Small intestine (tissue), 7 donors: ENCODE results near the gene CFAP99. TPM values are rescaled to one million over a fixed set of nuclear protein-coding genes. Genes with fewer than 3 reads are reported as not detected.
"Not testable (repeated sequence)": the region's sequence is repeated elsewhere in the genome, so short reads cannot be mapped to it uniquely, and the experiment has no call there.

Experiments used
- DNase-seq, 2 donors: peaks; one replicate each; pipeline versions ENCODE4 v3.0.0 to v3.0.0-alpha.2; 2013
- FAIRE-seq: peaks from 2 replicates; lab custom pipeline; 2012; peaks lifted over from hg19 to GRCh38; lab: Jason Lieb, UNC
- H3K27ac ChIP-seq, 3 donors: one replicate each; pipeline ENCODE4 v1.5.1; 2013; ENCODE audit warnings: low read length in 2 of 3, mild to moderate bottlenecking in 2 of 3, control low read depth in 1 of 3, inconsistent platforms in 1 of 3, low read depth in 1 of 3, moderate library complexity in 1 of 3
- H3K27me3 ChIP-seq, 3 donors: one replicate each; pipeline ENCODE4 v1.6.1; 2013; ENCODE audit warnings: low read length in 3 of 3, inconsistent platforms in 1 of 3; ENCODE audit not compliant: control insufficient read depth in 3 of 3, insufficient read depth in 3 of 3
- H3K36me3 ChIP-seq, 3 donors: one replicate each; pipeline ENCODE4 v1.6.1; 2013; ENCODE audit warnings: low read length in 3 of 3, inconsistent platforms in 1 of 3, low read depth in 1 of 3, mild to moderate bottlenecking in 1 of 3, moderate library complexity in 1 of 3; ENCODE audit not compliant: control insufficient read depth in 3 of 3, insufficient read depth in 2 of 3
- H3K4me1 ChIP-seq, 3 donors: one replicate each; pipeline ENCODE4 v1.6.1; 2013; ENCODE audit warnings: low read length in 2 of 3, inconsistent platforms in 1 of 3, low read depth in 1 of 3, mild to moderate bottlenecking in 1 of 3, moderate library complexity in 1 of 3; ENCODE audit not compliant: control insufficient read depth in 3 of 3, insufficient read depth in 2 of 3
- H3K4me3 ChIP-seq, 3 donors: one replicate each; pipeline ENCODE4 v1.5.1; 2013; ENCODE audit warnings: low read length in 3 of 3, control low read depth in 1 of 3, inconsistent platforms in 1 of 3, low read depth in 1 of 3, mild to moderate bottlenecking in 1 of 3, moderate library complexity in 1 of 3
- H3K9me3 ChIP-seq, 2 donors: one replicate each; pipeline ENCODE4 v1.6.1; 2013; ENCODE audit warnings: low read depth in 1 of 2, low read length in 1 of 2; ENCODE audit not compliant: control insufficient read depth in 2 of 2, insufficient read depth in 1 of 2
- WGBS, 3 donors: extraction: QIAGEN DNeasy Blood & Tissue Kit; methylation state at CpG; one replicate each; pipeline ENCODE4 v1.1.7; 2013; 5-methylcytosine and 5-hydroxymethylcytosine counted together
- polyA plus RNA-seq, 4 donors: library from polyadenylated mRNA; stranded (reverse) in 3 of 4; unstranded in 1 of 4; fragments of 200-250 nt in 3 of 4; fragments of 120-200 nt in 1 of 4; gene quantifications; one replicate each; pipeline versions ENCODE4 v1.2.1 to v1.2.3, GENCODE V29; 2013
- donor health status: healthy with polysubstance abuse.
- donor health status: control.
- donor health status: control.
- donor health status: Bipolar disorder and iron deficiency.
- donor health status: healthy.

Gene CFAP99
- polyA plus RNA-seq, 4 donors = 0.15 to 0.67 (median 0.16) TPM; not detected in 1

DNA sequence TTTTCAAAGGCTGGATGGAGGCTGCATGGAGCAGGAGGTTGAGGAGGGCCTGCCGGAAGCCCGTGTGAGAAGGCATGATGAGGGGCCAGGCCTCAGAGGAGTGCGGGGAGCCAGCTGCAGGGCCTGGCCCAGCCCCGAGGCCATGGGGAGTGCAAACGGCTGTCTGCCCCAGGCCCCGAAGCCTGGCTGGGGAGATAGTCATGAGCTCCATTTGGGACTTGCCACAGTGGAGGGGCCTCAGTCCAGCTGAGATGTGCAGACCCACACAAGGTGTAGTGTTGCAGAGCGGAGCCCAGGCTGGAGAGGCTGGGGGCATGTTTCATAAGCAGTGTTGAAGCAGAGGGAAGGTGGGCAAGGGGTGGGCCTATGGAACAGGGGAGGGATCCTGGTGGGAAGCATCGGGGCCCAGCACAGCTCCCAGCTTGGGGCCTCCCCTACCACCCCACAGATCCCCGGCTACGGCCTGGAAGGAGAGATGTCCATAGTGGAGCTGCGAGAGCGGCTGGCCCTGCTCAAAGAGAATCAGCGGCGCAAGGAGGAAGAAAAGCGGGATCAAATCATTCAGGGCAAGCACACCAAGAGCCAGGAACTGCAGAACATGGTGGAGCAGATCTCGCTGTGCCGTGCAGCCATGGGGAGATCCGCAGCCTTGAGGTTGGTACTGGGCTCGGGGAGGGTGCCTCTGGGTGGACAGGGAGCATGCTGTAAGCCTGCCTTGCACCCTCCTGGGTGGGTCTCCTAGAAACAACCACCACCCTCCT, 41.0 kb downstream of the CFAP99 start:
- DNase-seq (no peak), FAIRE-seq (no peak)
- H3K4me3 ChIP-seq = no peak overlapping the region
- H3K27me3 ChIP-seq = peaks cover 0 to 5% (median 0%) of the 10 kb centered on the region in 3 donors
- no peak overlapping the region for H3K27ac ChIP-seq
- H3K36me3 ChIP-seq = peaks cover 0 to 3% (median 0%) of the 10 kb centered on the region in 3 donors
- H3K9me3 ChIP-seq = no peaks in the 10 kb centered on the region
- peaks cover 2 to 7% (median 3%) of the 10 kb centered on the region in 3 donors for H3K4me1 ChIP-seq
- 94 to 95% (median 95%) methylated on average over 17 to 19 of the region's 19 CpGs for WGBS, 3 donors

DNA sequence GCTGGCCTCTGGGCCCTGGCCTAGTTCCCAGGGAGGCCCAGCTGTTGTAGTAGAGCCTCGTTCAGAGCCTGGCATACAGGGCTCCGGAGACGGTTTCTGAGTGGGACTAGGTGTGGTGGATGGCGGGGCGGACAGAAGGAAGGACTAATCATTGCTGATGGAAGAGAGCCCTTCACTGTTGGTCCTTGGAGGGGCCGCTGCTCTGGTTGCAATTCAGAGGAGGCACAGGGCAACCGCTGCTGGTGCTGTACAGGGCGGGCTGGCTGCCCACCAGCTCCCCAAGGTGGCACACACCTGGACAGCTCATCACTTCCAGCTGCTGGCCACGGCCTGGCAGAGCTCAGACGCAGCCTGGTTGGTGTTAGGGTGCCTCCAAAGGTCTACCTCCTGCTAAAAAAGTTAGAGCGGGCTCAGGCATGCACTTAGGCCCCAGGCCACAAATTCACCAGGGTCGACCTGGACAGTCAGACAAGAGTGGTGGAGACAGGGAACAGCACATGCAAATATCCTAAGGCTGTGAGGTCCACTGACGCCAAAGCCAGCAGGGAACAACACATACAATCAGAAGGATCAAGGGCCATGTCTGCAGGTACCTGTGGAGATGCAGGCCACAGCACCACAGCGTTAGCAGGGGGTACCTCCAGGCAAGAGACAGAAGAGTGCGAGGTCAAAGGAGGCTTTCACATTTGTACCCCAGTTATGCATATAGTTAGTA, 42.6 kb downstream of the CFAP99 start:
- no peaks in the 10 kb centered on the region for H3K9me3 ChIP-seq
- 82 to 90% (median 86%) methylated on average over 15 of the region's 15 CpGs for WGBS, 3 donors
- H3K36me3 ChIP-seq = peaks cover 0 to 10% (median 0%) of the 10 kb centered on the region in 3 donors
- no peak overlapping the region for H3K27ac ChIP-seq
- DNase-seq = no peak
- peaks cover 0 to 5% (median 0%) of the 10 kb centered on the region in 3 donors for H3K27me3 ChIP-seq
- H3K4me1 ChIP-seq = peaks cover 2 to 16% (median 3%) of the 10 kb centered on the region in 3 donors
- no peak overlapping the region for H3K4me3 ChIP-seq
- FAIRE-seq = no peak

DNA sequence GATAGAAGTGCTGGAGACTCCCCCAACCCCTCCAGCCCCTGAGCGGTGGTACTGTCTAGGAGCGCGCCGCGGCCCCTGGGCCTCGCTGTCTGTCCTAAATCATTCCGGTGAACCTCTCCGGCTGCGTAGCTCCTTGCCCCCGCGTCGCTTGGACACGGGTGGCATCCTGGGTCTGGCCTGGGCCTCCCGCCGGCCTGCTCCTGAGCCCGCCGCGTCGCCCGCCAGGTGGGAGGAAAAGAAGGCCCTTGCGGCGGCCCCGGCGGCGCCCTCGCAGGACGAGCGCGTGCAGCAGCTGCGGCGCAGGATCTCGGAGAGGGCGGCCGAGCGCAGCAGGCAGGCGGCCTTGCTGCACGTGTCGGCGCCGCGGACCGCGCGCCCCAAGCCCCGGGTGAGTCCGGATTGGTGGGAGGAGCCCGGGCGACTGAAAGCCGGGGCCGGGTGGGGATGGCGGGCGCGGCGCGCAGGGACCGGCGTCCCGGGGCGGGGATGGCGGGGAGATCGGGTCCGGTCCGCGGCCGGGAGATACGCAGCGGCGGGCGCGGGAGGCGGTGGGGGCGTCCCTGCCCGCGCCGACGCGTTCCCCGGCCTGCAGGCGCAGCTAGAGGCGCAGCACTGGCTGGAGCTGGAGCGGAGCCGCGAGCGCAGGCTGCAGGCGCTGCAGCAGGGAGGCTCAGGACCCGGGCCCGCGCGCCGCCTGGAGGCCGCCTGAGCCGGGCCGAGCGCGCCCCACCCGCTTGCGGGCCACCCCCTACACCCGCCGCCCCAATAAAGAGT, 43.6 kb downstream of the CFAP99 start:
- peaks cover 2 to 16% (median 3%) of the 10 kb centered on the region in 3 donors for H3K4me1 ChIP-seq
- peak overlapping the region in 1 of 3 donors; percentile 13 for H3K27ac ChIP-seq
- FAIRE-seq = no peak
- peaks cover 0 to 10% (median 0%) of the 10 kb centered on the region in 3 donors for H3K36me3 ChIP-seq
- DNase-seq = peak; percentile 62 to 84
- H3K9me3 ChIP-seq = no peaks in the 10 kb centered on the region
- H3K4me3 ChIP-seq = peak overlapping the region in 2 of 3 donors; percentile 12 to 58
- 6 to 11% (median 10%) methylated on average over 45 to 99 of the region's 99 CpGs for WGBS, 3 donors
- H3K27me3 ChIP-seq = peaks cover 0 to 5% (median 0%) of the 10 kb centered on the region in 3 donors

DNA sequence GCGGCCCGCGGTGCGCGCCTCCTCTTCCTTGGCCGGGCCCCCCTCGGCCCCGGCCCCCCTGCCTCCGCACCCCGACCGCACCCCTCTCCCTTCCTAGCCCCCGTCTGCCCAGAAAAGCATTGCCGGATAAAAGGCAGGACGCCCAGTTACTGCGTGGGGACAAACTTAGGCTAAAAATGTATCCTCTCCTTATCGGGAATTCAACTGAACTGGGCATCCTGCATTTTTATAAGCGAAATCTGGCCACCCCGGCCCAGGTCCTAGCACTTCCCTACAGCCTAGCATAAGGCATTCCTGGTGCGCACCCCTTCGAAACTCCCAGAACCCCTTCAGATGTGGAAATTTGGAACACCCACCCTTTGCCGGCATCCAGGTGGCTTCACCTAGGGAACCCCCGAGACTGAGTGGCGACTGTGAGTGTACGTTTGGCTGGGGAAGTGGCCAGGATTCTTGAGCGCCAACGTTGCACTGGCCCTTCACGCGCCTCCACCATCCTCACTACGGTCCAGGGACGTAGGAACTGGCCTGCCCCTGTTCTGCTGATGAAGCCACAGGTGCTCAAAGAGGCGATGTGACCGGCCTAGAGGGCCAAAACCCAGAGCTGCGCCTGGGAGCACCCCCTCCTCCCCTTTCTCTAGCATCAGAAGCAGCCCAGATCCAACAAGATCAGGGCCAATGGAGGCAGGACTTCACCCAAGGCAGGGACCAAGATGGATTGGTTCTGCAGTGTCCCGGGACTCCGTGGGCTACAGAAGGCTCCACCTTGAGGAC, 44.4 kb downstream of the CFAP99 start:
- 34 to 57% (median 38%) methylated on average over 22 to 35 of the region's 35 CpGs for WGBS, 3 donors
- H3K4me1 ChIP-seq = peaks cover 2 to 19% (median 3%) of the 10 kb centered on the region in 3 donors
- peaks cover 0 to 5% (median 0%) of the 10 kb centered on the region in 3 donors for H3K27me3 ChIP-seq
- DNase-seq (no peak), FAIRE-seq (no peak)
- no peak overlapping the region for H3K27ac ChIP-seq
- peak overlapping the region in 1 of 3 donors; percentile 58 for H3K4me3 ChIP-seq
- H3K36me3 ChIP-seq = peaks cover 0 to 10% (median 0%) of the 10 kb centered on the region in 3 donors
- H3K9me3 ChIP-seq = no peaks in the 10 kb centered on the region

DNA sequence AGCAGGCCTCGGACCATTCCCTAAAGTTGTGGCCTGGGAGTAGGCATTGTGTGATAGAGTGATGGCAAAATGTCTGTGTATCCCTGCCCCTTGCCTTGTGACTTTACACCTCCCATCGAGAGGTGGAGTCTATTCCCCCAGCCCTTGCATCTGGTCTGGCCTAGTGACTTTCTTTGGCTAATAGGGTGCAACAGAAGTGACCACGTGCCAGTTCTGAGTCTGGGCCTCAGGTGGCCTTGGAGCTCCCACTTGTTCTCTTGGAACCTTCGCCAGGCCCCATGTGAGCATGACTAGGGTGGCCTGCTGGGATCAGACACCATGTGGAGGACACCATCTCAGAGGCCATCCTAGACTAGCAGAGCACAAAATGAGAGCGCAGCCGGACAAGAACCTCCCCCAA, 46.3 kb downstream of the CFAP99 start:
- DNase-seq (no peak), FAIRE-seq (no peak)
- H3K4me3 ChIP-seq = no peak overlapping the region
- H3K9me3 ChIP-seq = no peaks in the 10 kb centered on the region
- peaks cover 0 to 20% (median 2%) of the 10 kb centered on the region in 3 donors for H3K4me1 ChIP-seq
- peaks cover 0 to 10% (median 0%) of the 10 kb centered on the region in 3 donors for H3K36me3 ChIP-seq
- H3K27me3 ChIP-seq = peaks cover 0 to 5% (median 0%) of the 10 kb centered on the region in 3 donors
- H3K27ac ChIP-seq = no peak overlapping the region
- 90 to 95% (median 91%) methylated on average over 6 of the region's 6 CpGs for WGBS, 3 donors

DNA sequence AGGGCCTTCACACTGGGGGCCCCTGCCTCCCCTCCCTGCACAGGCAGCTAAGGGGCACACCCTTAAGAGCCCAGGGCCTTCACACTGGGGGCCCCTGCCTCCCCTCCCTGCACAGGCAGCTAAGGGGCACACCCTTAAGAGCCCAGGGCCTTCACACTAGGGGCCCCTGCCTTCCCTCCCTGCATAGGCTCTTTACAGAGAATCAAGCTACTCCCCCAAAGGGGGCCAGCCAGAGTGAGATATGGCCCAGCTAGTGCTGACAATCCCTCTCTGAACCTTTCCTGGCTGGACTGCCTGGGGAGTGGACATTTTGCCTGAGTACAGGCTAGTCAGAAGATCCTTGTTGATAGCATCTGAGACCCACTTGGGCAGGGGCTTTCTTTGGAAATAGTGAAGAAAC, 46.8 kb downstream of the CFAP99 start:
- H3K27ac ChIP-seq, H3K36me3 ChIP-seq, H3K9me3 ChIP-seq, DNase-seq, H3K27me3 ChIP-seq, FAIRE-seq, H3K4me3 ChIP-seq: not testable (repeated sequence)
- H3K4me1 ChIP-seq = peaks cover 0 to 25% (median 2%) of the 10 kb centered on the region in 3 donors

DNA sequence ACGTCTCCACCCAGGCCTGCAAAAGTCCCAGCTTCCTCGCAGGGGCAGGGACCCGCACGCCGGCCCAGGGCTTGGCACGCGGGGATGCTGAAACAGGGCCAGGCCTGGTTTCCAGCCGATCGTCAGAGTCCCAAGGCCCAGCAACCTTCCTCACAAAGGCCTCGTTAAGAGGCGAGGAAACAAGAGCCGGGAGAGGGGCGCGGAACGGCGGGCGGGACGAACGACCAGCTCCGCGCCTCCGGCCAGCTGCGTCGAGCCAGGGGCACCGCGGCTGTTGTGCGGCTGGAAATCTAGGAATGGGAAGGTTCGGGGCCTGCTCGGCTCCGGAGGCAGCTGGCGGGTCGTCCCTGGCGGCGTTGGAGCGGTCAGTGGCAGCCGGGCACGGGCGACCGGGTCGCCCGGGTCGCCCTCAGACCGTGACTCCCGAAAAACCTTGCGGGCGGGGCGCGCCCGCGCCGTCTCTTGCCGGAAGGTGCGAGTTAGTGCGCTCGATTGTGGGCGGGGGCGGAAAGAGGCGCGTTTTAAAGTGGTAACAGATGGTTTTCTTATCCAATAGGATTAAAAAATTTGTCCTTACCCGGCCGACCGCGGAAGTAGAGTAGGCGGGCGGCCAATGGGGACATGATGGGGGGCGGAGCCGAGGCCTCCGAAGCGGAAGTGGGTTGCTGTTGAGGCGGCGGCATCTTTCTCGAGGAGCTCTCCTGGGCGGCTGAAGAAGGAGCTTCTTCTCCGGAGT, 49.9 kb downstream of the CFAP99 start, which contains the start of gene RNF4:
Gene RNF4, plus strand, starts transcription at position 651 of the 736 bp plus-strand sequence. CDS start 21,388 bp downstream, outside the sequence.
- Histone ChIP-seq H3K27ac (peak within 1 kb of the TSS; percentile 88 to 95 (median 90)), H3K4me3 (peak within 1 kb of the TSS; percentile 84 to 95 (median 87)), H3K4me1 (peaks cover 3 to 24% (median 6%) of the 10 kb centered on the region in 3 donors), H3K36me3 (peaks cover 0 to 29% (median 4%) of the 10 kb centered on the region in 3 donors), H3K27me3 (no peaks in the 10 kb centered on the region), H3K9me3 (no peaks in the 10 kb centered on the region)
- 0% methylated on average over 70 to 74 of the region's 74 CpGs for WGBS, 3 donors
- peak; percentile 98 for DNase-seq
- FAIRE-seq = no peak
